ENCODE measurements around the gene ADIPOR2.

Gene ADIPOR2

GRCh38 chr12:1797011-1797901, 106.4 kb downstream of the ADIPOR2 start:
- DNase-seq (ENCODE audit: extremely low read depth in 1 of 2, low read depth in 1 of 2), result peak in 1 of 2 donors; percentile 27

- no peak for DNase-seq (ENCODE audit: extremely low read depth in 1 of 2, low read depth in 1 of 2)
These were observed 107.2 kb downstream of the ADIPOR2 start for GRCh38 chr12:1797991-1798640.

GRCh38 chr12:1798641-1799020, 107.8 kb downstream of the ADIPOR2 start:
- DNase-seq (ENCODE audit: extremely low read depth in 1 of 2, low read depth in 1 of 2), result no peak

- DNase-seq (ENCODE audit: extremely low read depth in 1 of 2, low read depth in 1 of 2), result no peak
These were observed 108.4 kb downstream of the ADIPOR2 start for GRCh38 chr12:1799051-1799881.

- DNase-seq (ENCODE audit: extremely low read depth in 1 of 2, low read depth in 1 of 2), result no peak
These were observed 109.1 kb downstream of the ADIPOR2 start for GRCh38 chr12:1799882-1800400.

- no peak for DNase-seq (ENCODE audit: extremely low read depth in 1 of 2, low read depth in 1 of 2)
These were observed 109.8 kb downstream of the ADIPOR2 start for GRCh38 chr12:1800401-1801302.

- no peak for DNase-seq (ENCODE audit: extremely low read depth in 1 of 2, low read depth in 1 of 2)
These were observed 110.6 kb downstream of the ADIPOR2 start for GRCh38 chr12:1801303-1801975.

- DNase-seq (ENCODE audit: extremely low read depth in 1 of 2, low read depth in 1 of 2), result no peak
These were observed 112.9 kb downstream of the ADIPOR2 start for GRCh38 chr12:1803736-1804135.

GRCh38 chr12:1804545-1805332, 113.9 kb downstream of the ADIPOR2 start:
- DNase-seq (ENCODE audit: extremely low read depth in 1 of 2, low read depth in 1 of 2), result peak; percentile 68 to 74

GRCh38 chr12:1805441-1806081, 114.7 kb downstream of the ADIPOR2 start:
- no peak for DNase-seq (ENCODE audit: extremely low read depth in 1 of 2, low read depth in 1 of 2)

GRCh38 chr12:1806301-1807086, 115.6 kb downstream of the ADIPOR2 start:
- no peak for DNase-seq (ENCODE audit: extremely low read depth in 1 of 2, low read depth in 1 of 2)

- no peak for DNase-seq (ENCODE audit: extremely low read depth in 1 of 2, low read depth in 1 of 2)
These were observed 116.4 kb downstream of the ADIPOR2 start for GRCh38 chr12:1807087-1807860.

GRCh38 chr12:1808036-1808797, 117.3 kb downstream of the ADIPOR2 start:
- no peak for DNase-seq (ENCODE audit: extremely low read depth in 1 of 2, low read depth in 1 of 2)

- no peak for DNase-seq (ENCODE audit: extremely low read depth in 1 of 2, low read depth in 1 of 2)
These were observed 118.1 kb downstream of the ADIPOR2 start for GRCh38 chr12:1808798-1809480.

GRCh38 chr12:1809591-1810190, 118.8 kb downstream of the ADIPOR2 start:
- DNase-seq (ENCODE audit: extremely low read depth in 1 of 2, low read depth in 1 of 2), result no peak
